Karpas-422 (cell line): ENCODE results near the gene CDK17. TPM values are rescaled to one million over a fixed set of nuclear protein-coding genes. Genes with fewer than 3 reads are reported as not detected.

ENCODE experiments used
- DNase-seq: peaks from one replicate; pipeline ENCODE4 v3.0.0-alpha.2; 2015
- H2AFZ ChIP-seq: fragments of 200-600 bp; sonication (generic); 2 replicates; pipeline ENCODE4 v1.6.1; 2014; ENCODE audit warnings: antibody characterized with exemption, low read length, mixed read lengths
- H3K27ac ChIP-seq: fragments of 200-600 bp; sonication (generic); 2 replicates; pipeline ENCODE4 v1.5.1; 2014; ENCODE audit warnings: mild to moderate bottlenecking, low read length, moderate library complexity
- H3K27me3 ChIP-seq: fragments of 200-600 bp; sonication (generic); 2 replicates; pipeline ENCODE4 v1.6.1; 2014; ENCODE audit warnings: low read length, mixed read lengths
- H3K36me3 ChIP-seq: fragments of 200-600 bp; sonication (generic); 2 replicates; pipeline ENCODE4 v1.6.1; 2014; ENCODE audit warnings: low read length, mixed read lengths; ENCODE audit not compliant: insufficient read depth
- H3K4me1 ChIP-seq: fragments of 200-600 bp; sonication (generic); 2 replicates; pipeline ENCODE4 v1.6.1; 2014; ENCODE audit warnings: mild to moderate bottlenecking, low read length, mixed read lengths
- H3K4me2 ChIP-seq: fragments of 200-600 bp; sonication (generic); 2 replicates; pipeline ENCODE4 v1.6.1; 2014; ENCODE audit warnings: low read length, low read depth, mild to moderate bottlenecking; ENCODE audit not compliant: poor library complexity, severe bottlenecking
- H3K4me3 ChIP-seq: fragments of 200-600 bp; sonication (generic); 2 replicates; pipeline ENCODE4 v1.5.1; 2014; ENCODE audit warnings: mild to moderate bottlenecking, antibody characterized with exemption, low read length, mixed read lengths
- H3K79me2 ChIP-seq: fragments of 200-600 bp; sonication (generic); 2 replicates; pipeline ENCODE4 v1.6.1; 2014; ENCODE audit warnings: mild to moderate bottlenecking, low read length, mixed read lengths
- H3K9ac ChIP-seq: fragments of 200-600 bp; sonication (generic); 2 replicates; pipeline ENCODE4 v1.6.0; 2014; ENCODE audit warnings: low read length
- H3K9me2 ChIP-seq: fragments of 200-600 bp; sonication (generic), shearing (Covaris generic); replicated peaks from 2 replicates; pipeline ENCODE4 v1.6.0; 2014; ENCODE audit warnings: mild to moderate bottlenecking, low read length, moderate library complexity; ENCODE audit not compliant: insufficient read depth
- H3K9me3 ChIP-seq: fragments of 300-700, 200-600 bp; sonication (generic); 2 replicates; pipeline ENCODE4 v1.6.1; 2014; ENCODE audit warnings: low read length, mixed read lengths
- H4K20me1 ChIP-seq: fragments of 200-600 bp; sonication (generic); 2 replicates; pipeline ENCODE4 v1.6.1; 2014; ENCODE audit warnings: mild to moderate bottlenecking, antibody characterized with exemption, low read length, low read depth; ENCODE audit not compliant: insufficient read depth
- total RNA-seq: library from RNA; depleted of rRNA; stranded (reverse); fragments of >200 nt; shearing (Covaris generic); gene quantifications from 2 replicates; pipeline ENCODE4 v1.2.3, GENCODE V29; 2014; ENCODE audit warnings: low replicate concordance; rRNA removed

The CDK17 gene
- total RNA-seq: 35.6 and 71.2 TPM in 2 replicates

GRCh38 chr12:96399919-96400630 lies at the start of gene CDK17:
Gene CDK17, minus strand, starts transcription at chr12:96400439. Its CDS starts 65,603 bp downstream, at chr12:96334836.
- H3K27me3 ChIP-seq: no peaks in the 10 kb centered on the region
- H3K27ac ChIP-seq: peak within 1 kb of the TSS; percentile 83
- H3K4me2 ChIP-seq: peak within 1 kb of the TSS; percentile 92
- H3K9me3 ChIP-seq: no peaks in the 10 kb centered on the region
- H3K79me2 ChIP-seq: peaks cover 48% of the 10 kb centered on the region
- H2AFZ ChIP-seq: peak within 1 kb of the TSS; percentile 55
- DNase-seq: peak; percentile 94
- H3K9me2 ChIP-seq: no peaks in the 10 kb centered on the region
- H3K36me3 ChIP-seq: no peaks in the 10 kb centered on the region
- peak within 1 kb of the TSS; percentile 83 for H3K4me3 ChIP-seq
- H3K4me1 ChIP-seq: peaks cover 48% of the 10 kb centered on the region
- peak within 1 kb of the TSS; percentile 85 for H3K9ac ChIP-seq
- H4K20me1 ChIP-seq: no peaks in the 10 kb centered on the region; the same call in 1 of the 2 replicates

GRCh38 chr12:96448300-96448699 lies 48.1 kb upstream of the CDK17 start:
- Histone ChIP-seq H3K4me2 (no peak overlapping the region), H3K9me3 (no peaks in the 10 kb centered on the region), H3K36me3 (no peaks in the 10 kb centered on the region)

GRCh38 chr12:96447256-96447655 lies 47.0 kb upstream of the CDK17 start:
- H3K4me2 ChIP-seq: no peak overlapping the region
- no peaks in the 10 kb centered on the region for H3K36me3 ChIP-seq
- DNase-seq: no peak
- no peaks in the 10 kb centered on the region for H3K9me2 ChIP-seq
- no peak overlapping the region for H2AFZ ChIP-seq
- H3K4me1 ChIP-seq: no peaks in the 10 kb centered on the region
- no peak overlapping the region for H3K4me3 ChIP-seq
- H3K79me2 ChIP-seq: no peaks in the 10 kb centered on the region
- H3K9ac ChIP-seq: no peak overlapping the region
- H3K27ac ChIP-seq: no peak overlapping the region
- H4K20me1 ChIP-seq: no peaks in the 10 kb centered on the region
- no peaks in the 10 kb centered on the region for H3K9me3 ChIP-seq
- no peaks in the 10 kb centered on the region for H3K27me3 ChIP-seq

More at GRCh38 chr12:96448300-96448699, 48.1 kb upstream of the CDK17 start:
- H3K4me1 ChIP-seq: no peaks in the 10 kb centered on the region
- H3K4me3 ChIP-seq: no peak overlapping the region
- H3K27me3 ChIP-seq: no peaks in the 10 kb centered on the region
- no peak for DNase-seq
- H3K9me2 ChIP-seq: no peaks in the 10 kb centered on the region
- H3K79me2 ChIP-seq: no peaks in the 10 kb centered on the region
- H3K27ac ChIP-seq: no peak overlapping the region
- no peak overlapping the region for H2AFZ ChIP-seq
- H4K20me1 ChIP-seq: no peaks in the 10 kb centered on the region
- H3K9ac ChIP-seq: no peak overlapping the region

GRCh38 chr12:96445691-96446583 lies 45.7 kb upstream of the CDK17 start:
- H3K9me3 ChIP-seq: no peaks in the 10 kb centered on the region
- no peak overlapping the region for H2AFZ ChIP-seq
- no peak overlapping the region for H3K9ac ChIP-seq

GRCh38 chr12:96444399-96444798 lies 44.2 kb upstream of the CDK17 start:
- Histone ChIP-seq H3K4me1 (no peaks in the 10 kb centered on the region), H3K9ac (no peak overlapping the region), H3K79me2 (no peaks in the 10 kb centered on the region), H2AFZ (no peak overlapping the region), H3K4me3 (no peak overlapping the region), H3K9me2 (no peaks in the 10 kb centered on the region), H3K36me3 (no peaks in the 10 kb centered on the region), H3K9me3 (no peaks in the 10 kb centered on the region), H4K20me1 (no peaks in the 10 kb centered on the region), H3K4me2 (no peak overlapping the region), H3K27ac (no peak overlapping the region), H3K27me3 (no peaks in the 10 kb centered on the region)
- no peak for DNase-seq

More at GRCh38 chr12:96445691-96446583, 45.7 kb upstream of the CDK17 start:
- H4K20me1 ChIP-seq: no peaks in the 10 kb centered on the region
- H3K4me3 ChIP-seq: no peak overlapping the region
- no peaks in the 10 kb centered on the region for H3K79me2 ChIP-seq
- no peaks in the 10 kb centered on the region for H3K4me1 ChIP-seq
- no peak overlapping the region for H3K4me2 ChIP-seq
- no peak for DNase-seq
- H3K27ac ChIP-seq: no peak overlapping the region
- H3K27me3 ChIP-seq: no peaks in the 10 kb centered on the region
- H3K36me3 ChIP-seq: no peaks in the 10 kb centered on the region
- H3K9me2 ChIP-seq: no peaks in the 10 kb centered on the region

GRCh38 chr12:96442906-96443305 lies 42.7 kb upstream of the CDK17 start:
- DNase-seq: no peak
- H3K4me3 ChIP-seq: no peak overlapping the region
- no peaks in the 10 kb centered on the region for H3K79me2 ChIP-seq
- no peaks in the 10 kb centered on the region for H3K27me3 ChIP-seq
- H3K9me3 ChIP-seq: no peaks in the 10 kb centered on the region
- H3K4me2 ChIP-seq: no peak overlapping the region
- no peaks in the 10 kb centered on the region for H3K4me1 ChIP-seq
- H3K27ac ChIP-seq: no peak overlapping the region
- H3K9ac ChIP-seq: no peak overlapping the region
- no peaks in the 10 kb centered on the region for H3K36me3 ChIP-seq
- no peak overlapping the region for H2AFZ ChIP-seq
- no peaks in the 10 kb centered on the region for H4K20me1 ChIP-seq
- no peaks in the 10 kb centered on the region for H3K9me2 ChIP-seq

- DNase-seq: no peak
- H3K9me2 ChIP-seq: no peaks in the 10 kb centered on the region
- no peak overlapping the region for H3K27ac ChIP-seq
- H3K4me2 ChIP-seq: no peak overlapping the region
- no peaks in the 10 kb centered on the region for H4K20me1 ChIP-seq
- H3K9ac ChIP-seq: no peak overlapping the region
- H3K4me1 ChIP-seq: no peaks in the 10 kb centered on the region
- no peaks in the 10 kb centered on the region for H3K79me2 ChIP-seq
- H3K27me3 ChIP-seq: no peaks in the 10 kb centered on the region
- H3K4me3 ChIP-seq: no peak overlapping the region
- H2AFZ ChIP-seq: no peak overlapping the region
- no peaks in the 10 kb centered on the region for H3K9me3 ChIP-seq
- no peaks in the 10 kb centered on the region for H3K36me3 ChIP-seq
These were observed 41.6 kb upstream of the CDK17 start for GRCh38 chr12:96441816-96442215.

DNA sequence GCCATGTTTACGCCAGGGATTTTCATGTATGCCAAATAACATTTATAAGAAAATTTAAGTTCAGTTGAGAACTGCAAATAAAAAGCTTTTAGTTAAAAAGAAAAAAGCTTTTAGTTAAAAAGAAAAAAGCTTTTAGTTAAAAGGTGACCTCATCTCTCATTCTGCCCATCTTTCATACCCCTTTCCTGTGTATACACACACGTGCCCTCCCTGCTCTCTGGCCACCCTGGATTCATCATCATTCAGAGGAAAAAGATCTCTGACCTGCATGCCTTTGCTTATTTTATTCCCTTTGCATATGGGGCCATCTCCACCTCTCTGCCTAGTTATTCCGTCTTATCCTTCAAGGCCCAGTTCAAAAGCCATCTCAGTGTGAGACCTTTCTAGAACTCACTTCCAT lies 38.1 kb upstream of the CDK17 start:
- Histone ChIP-seq H3K9me2 (no peaks in the 10 kb centered on the region), H3K27me3 (no peaks in the 10 kb centered on the region), H3K36me3 (no peaks in the 10 kb centered on the region), H3K9me3 (no peaks in the 10 kb centered on the region), H3K4me2 (no peak overlapping the region), H2AFZ (no peak overlapping the region), H4K20me1 (no peaks in the 10 kb centered on the region), H3K4me1 (no peaks in the 10 kb centered on the region), H3K27ac (no peak overlapping the region), H3K79me2 (no peaks in the 10 kb centered on the region), H3K4me3 (no peak overlapping the region), H3K9ac (no peak overlapping the region)
- no peak for DNase-seq
